Adrenal gland (tissue), 12 donors: ENCODE data around the gene SETD2. TPM values are rescaled to one million over a fixed set of nuclear protein-coding genes. Genes with fewer than 3 reads are reported as not detected.

ENCODE experiments used
- DNase-seq, 7 donors: peaks; one replicate each; pipeline ENCODE4 v3.0.0-alpha.2; 2019 to 2020
- H3K27ac ChIP-seq, 5 donors: fragments of 200-600 bp; sonication (generic) in 4 of 5; 1 replicate in 3 of 5; 2 replicates in 2 of 5; pipeline versions ENCODE4 v1.5.1 to v1.8.0; 2016 to 2020; ENCODE audit warnings: mild to moderate bottlenecking in 1 of 5
- H3K27me3 ChIP-seq: fragments of 200-600 bp; 2 replicates; pipeline ENCODE4 v1.8.0; 2021
- H3K36me3 ChIP-seq, 2 donors: fragments of 200-600 bp; replicated peaks in 1 of 2; 1 replicate in 1 of 2; 2 replicates in 1 of 2; pipeline versions ENCODE4 v1.5.1 to v1.8.0; 2018 to 2022
- H3K4me1 ChIP-seq, 2 donors: fragments of 200-600 bp; replicated peaks in 1 of 2; 1 replicate in 1 of 2; 2 replicates in 1 of 2; pipeline versions ENCODE4 v1.5.1 to v1.8.0; 2018 to 2021
- H3K4me3 ChIP-seq, 4 donors: fragments of 200-600 bp; sonication (generic) in 3 of 4; one replicate each; pipeline ENCODE4 v1.5.1; 2016 to 2018
- H3K9me3 ChIP-seq, 3 donors: fragments of 200-600 bp; sonication (generic) in 1 of 3; replicated peaks in 1 of 3; 1 replicate in 2 of 3; 2 replicates in 1 of 3; pipeline versions ENCODE4 v1.5.1 to v1.8.0; 2016 to 2021
- CTCF ChIP-seq, 6 experiments: fragments of 450-650 bp in 4 of 6; fragments of 200-600 bp in 2 of 6; sonication (generic) in 1 of 6; IDR thresholded peaks; 1 replicate in 5 of 6; 2 replicates in 1 of 6; pipeline versions ENCODE4 v1.5.1 to v1.8.0; 2016 to 2021; ENCODE audit warnings: antibody characterized with exemption in 6 of 6, mild to moderate bottlenecking in 2 of 6, moderate library complexity in 1 of 6
- POLR2A ChIP-seq, 2 donors: fragments of 450-650 bp; IDR thresholded peaks; one replicate each; pipeline ENCODE4 v1.6.1; 2017; ENCODE audit warnings: antibody characterized with exemption in 2 of 2, mild to moderate bottlenecking in 2 of 2, moderate library complexity in 1 of 2
- WGBS, 4 donors: extraction: QIAGEN DNeasy Blood & Tissue Kit in 2 of 4; methylation state at CpG; one replicate each; pipeline versions ENCODE4 v1.1.5 to v1.1.7; 2013 to 2017; 5-methylcytosine and 5-hydroxymethylcytosine counted together
- intact Hi-C, 2 donors: fragments of 100-400 bp; cut with DNase I; formaldehyde crosslinking; loops; one replicate each; pipeline versions ENCODE4 v1.14.1 to v1.15.0; 2022 to 2023
- polyA plus RNA-seq, 3 donors: library from polyadenylated mRNA; stranded (reverse); fragments of 200-250 nt in 2 of 3; fragments of 350-450 nt in 1 of 3; fragmentation: Illumina TruSeq in 1 of 3; extraction: RNeasy Lipid Tissue Mini Kit (QIAGEN cat#74804) in 1 of 3; gene quantifications; one replicate each; pipeline ENCODE4 v1.2.3, GENCODE V29; 2013 to 2014
- total RNA-seq, 9 donors: library from RNA; depleted of rRNA in 4 of 9; stranded (reverse); fragments of >200 nt in 4 of 9; fragments of 120-200 nt in 1 of 9; fragmentation: NEBNext Ultra II Directional in 1 of 9; extraction: Animal tissue kit (Norgen Biotek cat#: 25700) in 1 of 9; gene quantifications; one replicate each; pipeline versions ENCODE4 v1.1.0 to v1.2.4, GENCODE V29; 2013 to 2023
- donor health status: healthy with polysubstance abuse.
- donor health status: Bipolar disorder and iron deficiency.
- donor health status: DM: yes; HTN: yes; CAD: no.
- donor health status: DM: no; HTN: no; CAD: no.
- donor health status: DM: no; HTN: no; CAD: no.
- donor health status: DM: yes; HTN: yes; CAD: no.

SETD2 gene
- total and polyA plus RNA-seq, 12 donors = 12.6 to 58.9 (median 39.1) TPM

- Histone ChIP-seq H3K9me3 (no peaks in the 10 kb centered on the region), H3K27me3 (no peaks in the 10 kb centered on the region), H3K4me1 (peaks cover 18 to 33% of the 10 kb centered on the region in 2 donors), H3K4me3 (peak within 1 kb of the TSS in 3 of 4 donors; percentile 45 to 87 (median 76)), H3K36me3 (no peaks in the 10 kb centered on the region), H3K27ac (peak within 1 kb of the TSS; percentile 49 to 88 (median 60))
- peak; percentile 93 to 98 (median 97) for DNase-seq
- intact Hi-C loops = no loop called here
- TF ChIP-seq CTCF (IDR thresholded peaks at IDR 0.05) = peak in 2 of 6 experiments; percentile 5 to 12
- TF ChIP-seq POLR2A (IDR thresholded peaks at IDR 0.05) = peak; percentile 73 to 94
- 0 to 2% (median 1%) methylated on average over 2 to 72 of the region's 73 CpGs for whole genome bisulfite sequencing, 4 donors
Observed at GRCh38 chr3:46978985-46979944, 184.6 kb downstream of the SETD2 start, which contains the start of gene NBEAL2. NBEAL2 (plus strand) TSS chr3:46979666; CDS start chr3:46979862, 196 bp downstream.

- intact Hi-C loops = no loop called here
- no peak overlapping the region for H3K4me3 ChIP-seq
- no peaks in the 10 kb centered on the region for H3K9me3 ChIP-seq
- peaks cover 18 to 39% of the 10 kb centered on the region in 2 donors for H3K4me1 ChIP-seq
- H3K27me3 ChIP-seq = no peaks in the 10 kb centered on the region
- no peak overlapping the region for H3K27ac ChIP-seq
- 90 to 93% (median 92%) methylated on average over 9 of the region's 9 CpGs for WGBS, 4 donors
- TF ChIP-seq POLR2A (IDR thresholded peaks at IDR 0.05) (no peak), CTCF (IDR thresholded peaks at IDR 0.05) (no peak)
- peak in 1 of 7 donors; percentile 27 for DNase-seq
- H3K36me3 ChIP-seq = no peaks in the 10 kb centered on the region
Observed at GRCh38 chr3:46978381-46978780, 185.5 kb downstream of the SETD2 start.

- Histone ChIP-seq H3K27ac (peak overlapping the region in 1 of 5 donors; percentile 1), H3K4me1 (peaks cover 18 to 39% of the 10 kb centered on the region in 2 donors), H3K36me3 (no peaks in the 10 kb centered on the region), H3K4me3 (no peak overlapping the region), H3K9me3 (no peaks in the 10 kb centered on the region), H3K27me3 (no peaks in the 10 kb centered on the region)
- intact Hi-C loops = no loop called here
- 94 to 100% (median 95%) methylated on average over 5 of the region's 5 CpGs for WGBS, 4 donors
- DNase-seq = no peak
- no peak for TF ChIP-seq POLR2A (IDR thresholded peaks at IDR 0.05)
- TF ChIP-seq CTCF (IDR thresholded peaks at IDR 0.05) = no peak
Observed at GRCh38 chr3:46977811-46978195, 186.1 kb downstream of the SETD2 start.

- TF ChIP-seq POLR2A (IDR thresholded peaks at IDR 0.05) (peak; percentile 53 to 89), CTCF (IDR thresholded peaks at IDR 0.05) (no peak)
- DNase-seq = peak; percentile 95 to 99 (median 98)
- WGBS, 4 donors = 0 to 1% (median 0%) methylated on average over 37 to 64 of the region's 64 CpGs
- peaks cover 21 to 52% of the 10 kb centered on the region in 2 donors for H3K4me1 ChIP-seq
- intact Hi-C loops = no loop called here
- H3K9me3 ChIP-seq = no peaks in the 10 kb centered on the region
- H3K4me3 ChIP-seq = peak within 1 kb of the TSS; percentile 42 to 90 (median 70)
- H3K27me3 ChIP-seq = no peaks in the 10 kb centered on the region
- peak within 1 kb of the TSS; percentile 86 to 93 (median 90) for H3K27ac ChIP-seq
- no peaks in the 10 kb centered on the region for H3K36me3 ChIP-seq
Observed at GRCh38 chr3:46976326-46977190, 187.4 kb downstream of the SETD2 start, which contains the start of gene CCDC12. CCDC12 (minus strand) TSS chr3:46976745; CDS start chr3:46976732, 13 bp downstream.
